ENCODE results near the gene TBX15. TPM values are rescaled to one million over a fixed set of nuclear protein-coding genes. Genes with fewer than 3 reads are reported as not detected.

The TBX15 gene
- total RNA-seq, 1 experiment from 2014 or later = 0.09 TPM

DNA sequence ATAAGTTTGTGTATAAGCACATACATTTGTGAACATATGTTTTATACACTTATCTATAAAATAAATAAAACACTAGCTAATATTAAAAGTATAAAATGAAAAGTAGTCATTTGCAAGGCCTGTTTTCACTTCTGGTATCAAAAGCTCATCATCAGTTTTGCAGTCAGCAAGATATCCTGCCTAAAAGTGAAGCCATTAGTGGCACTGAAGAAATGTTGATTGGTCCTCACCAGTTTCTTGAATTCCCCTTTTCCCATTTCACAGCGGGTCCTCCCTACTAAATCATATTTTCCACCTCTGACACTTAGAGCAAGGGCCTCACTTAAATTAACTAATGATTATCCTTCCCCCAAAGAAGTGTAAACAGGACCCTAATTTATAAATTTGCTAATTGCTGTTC lies 6.7 kb downstream of the TBX15 start:
- Mint-ChIP-seq H3K36me3 (ENCODE audit: insufficient read depth, unreplicated experiment) (no peaks in the 10 kb centered on the region), H3K4me3 (ENCODE audit: unreplicated experiment) (no peak overlapping the region), H3K27me3 (ENCODE audit: insufficient read depth, unreplicated experiment) (no peaks in the 10 kb centered on the region), H3K4me1 (ENCODE audit: insufficient read depth, unreplicated experiment) (no peaks in the 10 kb centered on the region), H3K9me3 (ENCODE audit: unreplicated experiment) (peaks cover 12% of the 10 kb centered on the region), H3K27ac (ENCODE audit: low read depth, unreplicated experiment) (no peak overlapping the region)
- ChIA-PET POLR2A (no interaction called here), CTCF (interaction anchor here (0.6 to 1.4 kb wide), 3 partner anchors 15 to 154 kb away, joined by 3 read pairs; no protein-coding TSS in a partner anchor)
- DNase-seq (ENCODE audit: unreplicated experiment) = no peak
- intact Hi-C loops (cut with micrococcal nuclease) = no loop called here
- TF ChIP-seq, protein P1, sequence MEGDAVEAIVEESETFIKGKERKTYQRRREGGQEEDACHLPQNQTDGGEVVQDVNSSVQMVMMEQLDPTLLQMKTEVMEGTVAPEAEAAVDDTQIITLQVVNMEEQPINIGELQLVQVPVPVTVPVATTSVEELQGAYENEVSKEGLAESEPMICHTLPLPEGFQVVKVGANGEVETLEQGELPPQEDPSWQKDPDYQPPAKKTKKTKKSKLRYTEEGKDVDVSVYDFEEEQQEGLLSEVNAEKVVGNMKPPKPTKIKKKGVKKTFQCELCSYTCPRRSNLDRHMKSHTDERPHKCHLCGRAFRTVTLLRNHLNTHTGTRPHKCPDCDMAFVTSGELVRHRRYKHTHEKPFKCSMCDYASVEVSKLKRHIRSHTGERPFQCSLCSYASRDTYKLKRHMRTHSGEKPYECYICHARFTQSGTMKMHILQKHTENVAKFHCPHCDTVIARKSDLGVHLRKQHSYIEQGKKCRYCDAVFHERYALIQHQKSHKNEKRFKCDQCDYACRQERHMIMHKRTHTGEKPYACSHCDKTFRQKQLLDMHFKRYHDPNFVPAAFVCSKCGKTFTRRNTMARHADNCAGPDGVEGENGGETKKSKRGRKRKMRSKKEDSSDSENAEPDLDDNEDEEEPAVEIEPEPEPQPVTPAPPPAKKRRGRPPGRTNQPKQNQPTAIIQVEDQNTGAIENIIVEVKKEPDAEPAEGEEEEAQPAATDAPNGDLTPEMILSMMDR (IDR thresholded peaks at IDR 0.05; ENCODE audit: unreplicated experiment) = no peak
- no TSS peak for BruUV-seq (replicated peaks)

DNA sequence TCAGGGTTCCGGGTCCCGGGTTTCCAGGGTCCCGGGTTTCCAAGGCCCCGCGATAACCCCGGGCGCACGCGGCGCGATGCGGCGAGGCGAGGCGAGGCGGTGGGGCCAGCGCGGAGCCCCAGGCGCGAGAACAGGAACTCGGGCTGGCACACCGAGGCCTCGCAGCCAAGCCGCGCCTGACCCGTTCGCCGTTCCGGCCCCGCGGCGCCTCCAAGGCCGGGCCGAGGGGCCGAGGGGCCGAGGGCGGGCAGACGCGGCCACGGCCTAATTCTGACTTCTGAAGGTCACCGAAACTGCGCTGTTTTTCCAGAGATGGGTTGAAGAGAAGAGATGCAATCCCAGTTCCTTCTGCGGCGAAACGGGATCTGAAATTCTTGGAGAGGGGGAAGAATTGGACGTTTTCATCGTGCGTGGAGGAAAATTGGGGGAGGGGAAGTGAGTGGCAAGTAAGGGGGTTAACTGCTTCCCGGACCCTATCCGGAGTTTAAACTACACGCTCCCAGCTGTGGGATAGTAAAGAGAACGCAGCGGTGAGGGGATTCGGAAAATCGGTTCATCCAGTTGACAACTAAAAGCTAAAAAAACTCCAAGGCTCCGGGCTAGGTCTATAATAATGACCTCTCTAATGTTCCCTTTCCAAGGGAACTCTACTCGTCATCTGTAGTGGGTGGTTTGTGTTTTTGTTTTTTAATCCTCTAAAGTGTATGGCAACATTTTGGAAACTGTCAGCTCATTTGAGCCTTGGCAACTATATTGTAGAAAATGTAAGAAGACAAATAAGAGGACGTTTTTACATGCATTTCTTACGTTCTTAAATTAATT lies 8.2 kb downstream of the TBX15 start:
- no TSS peak for BruUV-seq (replicated peaks)
- TF ChIP-seq, protein P1 (IDR thresholded peaks at IDR 0.05; ENCODE audit: unreplicated experiment) = no peak
- ChIA-PET CTCF (interaction anchor here (1.4 kb wide), 1 partner anchor 16 kb away, joined by 3 read pairs; no protein-coding TSS in a partner anchor), POLR2A (no interaction called here)
- H3K4me1 Mint-ChIP-seq (ENCODE audit: insufficient read depth, unreplicated experiment) = no peaks in the 10 kb centered on the region
- H3K4me3 Mint-ChIP-seq (ENCODE audit: unreplicated experiment) = no peak overlapping the region
- peaks cover 5% of the 10 kb centered on the region for H3K9me3 Mint-ChIP-seq (ENCODE audit: unreplicated experiment)
- H3K27ac Mint-ChIP-seq (ENCODE audit: low read depth, unreplicated experiment) = no peak overlapping the region
- no peaks in the 10 kb centered on the region for H3K27me3 Mint-ChIP-seq (ENCODE audit: insufficient read depth, unreplicated experiment)
- H3K36me3 Mint-ChIP-seq (ENCODE audit: insufficient read depth, unreplicated experiment) = no peaks in the 10 kb centered on the region
- intact Hi-C loops (cut with micrococcal nuclease) = no loop called here
- no peak for DNase-seq (ENCODE audit: unreplicated experiment)

DNA sequence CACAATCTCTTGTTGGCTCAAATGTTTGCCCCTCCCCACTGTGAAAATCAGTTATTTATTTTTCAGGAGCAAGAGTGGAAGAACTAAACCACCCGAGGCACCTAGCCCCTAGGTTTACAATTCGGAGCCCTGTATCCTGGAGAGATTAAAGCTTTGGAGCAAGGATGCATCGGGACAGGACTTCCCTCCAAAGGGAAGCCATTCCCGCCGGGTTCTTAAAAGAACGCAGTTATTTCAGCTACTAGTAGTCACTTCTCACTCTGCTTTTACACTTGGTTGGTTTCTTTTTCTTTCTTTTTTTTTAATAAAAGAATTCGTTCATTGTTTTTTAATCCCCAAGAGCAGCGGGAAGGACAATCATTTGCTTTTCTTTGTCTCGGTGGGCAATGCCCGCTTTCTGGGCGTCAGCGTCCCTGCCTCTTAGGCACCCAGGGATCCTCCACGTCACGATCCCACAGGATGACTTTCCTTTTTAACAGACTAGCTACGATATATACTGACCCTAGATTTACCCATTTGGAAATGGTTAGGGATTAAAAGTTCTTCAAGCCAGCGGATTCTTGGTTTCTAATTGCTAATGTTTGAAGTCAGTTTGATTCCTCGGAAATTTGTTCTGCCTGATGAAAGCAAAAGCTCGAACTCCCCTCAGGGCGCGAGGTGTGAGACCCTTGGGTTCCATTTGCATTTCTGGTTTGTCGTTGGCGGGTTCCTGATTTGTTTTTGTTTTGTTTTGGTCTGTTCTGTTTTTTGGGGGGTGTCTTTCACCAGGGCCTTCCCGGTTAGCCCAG lies 9.0 kb downstream of the TBX15 start:
- intact Hi-C loops (cut with micrococcal nuclease) = no loop called here
- POLR2A ChIA-PET = no interaction called here
- BruUV-seq (replicated peaks) = no TSS peak
- no peaks in the 10 kb centered on the region for H3K4me1 Mint-ChIP-seq (ENCODE audit: insufficient read depth, unreplicated experiment)
- no peaks in the 10 kb centered on the region for H3K9me3 Mint-ChIP-seq (ENCODE audit: unreplicated experiment)
- H3K27ac Mint-ChIP-seq (ENCODE audit: low read depth, unreplicated experiment) = no peak overlapping the region
- DNase-seq (ENCODE audit: unreplicated experiment) = no peak
- CTCF ChIA-PET = interaction anchor here (0.6 to 0.7 kb wide), 2 partner anchors 29 to 475 kb away, joined by 3 to 4 read pairs; no protein-coding TSS in a partner anchor
- no peaks in the 10 kb centered on the region for H3K27me3 Mint-ChIP-seq (ENCODE audit: insufficient read depth, unreplicated experiment)
- TF ChIP-seq, protein P1 (IDR thresholded peaks at IDR 0.05; ENCODE audit: unreplicated experiment) = no peak
- no peaks in the 10 kb centered on the region for H3K36me3 Mint-ChIP-seq (ENCODE audit: insufficient read depth, unreplicated experiment)
- H3K4me3 Mint-ChIP-seq (ENCODE audit: unreplicated experiment) = no peak overlapping the region

DNA sequence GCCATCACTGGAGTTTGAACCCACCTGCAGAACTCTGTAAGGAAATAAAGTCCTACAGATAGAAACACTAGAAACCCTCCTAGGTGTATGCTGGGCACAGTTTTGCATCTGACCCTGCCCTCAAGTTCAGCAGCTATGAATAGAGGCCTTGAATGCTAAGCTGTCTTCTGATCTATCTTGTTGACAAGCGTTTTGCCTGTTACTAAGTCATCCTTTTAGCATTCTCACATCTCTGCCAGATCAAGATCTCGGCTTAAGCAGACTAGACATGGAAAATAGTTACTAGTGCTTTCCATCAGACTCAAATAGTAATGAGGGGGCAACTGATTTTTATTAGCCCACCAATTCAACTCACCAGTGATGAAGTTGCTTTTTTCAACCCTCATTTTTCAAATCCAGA lies 10.5 kb downstream of the TBX15 start:
- Mint-ChIP-seq H3K36me3 (ENCODE audit: insufficient read depth, unreplicated experiment) (no peaks in the 10 kb centered on the region), H3K27ac (ENCODE audit: low read depth, unreplicated experiment) (no peak overlapping the region), H3K9me3 (ENCODE audit: unreplicated experiment) (no peaks in the 10 kb centered on the region), H3K4me1 (ENCODE audit: insufficient read depth, unreplicated experiment) (no peaks in the 10 kb centered on the region), H3K27me3 (ENCODE audit: insufficient read depth, unreplicated experiment) (no peaks in the 10 kb centered on the region), H3K4me3 (ENCODE audit: unreplicated experiment) (no peak overlapping the region)
- BruUV-seq (replicated peaks) = no TSS peak
- ChIA-PET CTCF (no interaction called here), POLR2A (no interaction called here)
- intact Hi-C loops (cut with micrococcal nuclease) = no loop called here
- no peak for DNase-seq (ENCODE audit: unreplicated experiment)
- TF ChIP-seq, protein P1 (IDR thresholded peaks at IDR 0.05; ENCODE audit: unreplicated experiment) = no peak
